Activated effector memory CD4-positive, alpha-beta T cell treated with Interleukin-2 at 50 U/mL for 16 hours (primary cell): Measurements from ENCODE around the gene HOXA2.

ENCODE experiments used
- DNase-seq: peaks from one replicate; pipeline ENCODE4 v3.0.0-alpha.2; 2020

Gene HOXA2

DNA sequence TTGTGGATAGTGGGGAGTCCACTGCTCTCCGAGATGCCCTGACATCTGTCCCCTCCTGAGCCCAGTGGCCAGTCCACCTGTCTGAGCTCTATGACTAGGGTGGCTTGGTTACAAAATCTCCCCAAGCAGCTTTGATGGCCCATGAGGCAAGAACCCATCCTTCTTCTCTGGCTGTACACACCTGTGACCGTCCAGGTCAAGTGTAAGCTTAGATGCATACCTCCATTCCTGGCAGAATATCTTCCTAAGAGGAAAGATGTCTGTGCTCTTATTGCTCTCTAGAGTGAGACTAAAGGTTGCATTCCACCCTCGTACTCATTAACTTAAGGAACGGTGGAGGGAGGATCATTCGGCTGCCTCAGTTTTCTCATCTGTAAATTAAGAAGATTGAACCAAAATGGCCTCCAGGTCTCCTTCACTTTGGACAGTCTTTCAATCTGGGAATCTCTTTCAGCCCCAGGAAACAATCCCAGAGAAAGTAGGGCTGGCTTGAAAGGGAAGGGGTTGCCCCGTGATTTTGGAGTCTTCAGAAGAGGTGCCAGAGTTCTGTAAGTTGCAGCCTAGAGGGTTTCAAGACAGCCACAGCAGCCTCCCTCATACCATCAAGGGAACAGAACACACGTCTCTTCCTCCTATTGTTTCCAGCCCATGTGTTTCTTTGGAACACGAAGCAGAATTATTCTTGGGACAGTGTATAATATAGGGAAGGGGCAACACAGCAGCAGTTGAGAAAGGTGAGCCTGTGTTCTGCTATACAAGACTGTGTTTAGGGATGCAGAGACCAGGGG lies 22.6 kb upstream of the HOXA2 start:
- DNase-seq, result no peak

DNA sequence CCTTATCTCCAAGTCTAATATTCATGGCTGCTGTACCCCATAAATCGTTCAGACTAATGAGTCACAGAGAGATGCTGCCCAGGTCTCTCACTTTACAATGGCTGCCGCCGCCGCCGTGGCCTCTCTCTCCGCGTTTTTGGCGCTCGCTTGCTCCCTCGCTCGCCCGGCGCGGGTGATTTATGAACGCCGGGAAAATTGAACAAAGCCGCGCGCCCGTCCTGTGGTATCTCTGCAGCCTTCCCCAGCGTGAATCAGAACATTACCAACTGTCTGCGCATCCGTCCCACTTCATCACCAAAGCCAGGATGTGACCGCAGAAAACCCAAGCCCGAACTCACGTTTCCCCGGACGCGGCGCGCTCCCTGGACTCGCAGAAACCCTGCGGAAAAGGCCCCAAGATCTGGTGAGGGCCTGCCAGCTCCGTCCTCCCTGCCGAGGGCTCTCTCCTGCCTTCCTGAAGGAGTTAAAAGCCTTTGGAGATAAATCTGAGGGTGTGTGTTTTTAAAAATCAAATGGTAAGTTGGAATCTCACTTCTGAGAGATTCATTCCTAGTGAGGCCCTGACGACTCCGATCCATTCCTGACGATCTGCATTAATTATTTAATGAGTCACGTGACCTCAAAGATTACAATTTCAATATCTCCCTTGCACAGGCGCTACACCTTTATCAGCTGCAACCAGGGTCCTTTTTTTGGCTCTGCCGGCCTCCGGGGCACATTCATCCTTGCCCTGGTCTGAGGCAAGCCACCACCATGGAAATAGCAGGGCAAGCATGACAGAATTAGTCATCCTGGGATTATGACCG lies 21.8 kb upstream of the HOXA2 start:
- DNase-seq, result no peak

DNA sequence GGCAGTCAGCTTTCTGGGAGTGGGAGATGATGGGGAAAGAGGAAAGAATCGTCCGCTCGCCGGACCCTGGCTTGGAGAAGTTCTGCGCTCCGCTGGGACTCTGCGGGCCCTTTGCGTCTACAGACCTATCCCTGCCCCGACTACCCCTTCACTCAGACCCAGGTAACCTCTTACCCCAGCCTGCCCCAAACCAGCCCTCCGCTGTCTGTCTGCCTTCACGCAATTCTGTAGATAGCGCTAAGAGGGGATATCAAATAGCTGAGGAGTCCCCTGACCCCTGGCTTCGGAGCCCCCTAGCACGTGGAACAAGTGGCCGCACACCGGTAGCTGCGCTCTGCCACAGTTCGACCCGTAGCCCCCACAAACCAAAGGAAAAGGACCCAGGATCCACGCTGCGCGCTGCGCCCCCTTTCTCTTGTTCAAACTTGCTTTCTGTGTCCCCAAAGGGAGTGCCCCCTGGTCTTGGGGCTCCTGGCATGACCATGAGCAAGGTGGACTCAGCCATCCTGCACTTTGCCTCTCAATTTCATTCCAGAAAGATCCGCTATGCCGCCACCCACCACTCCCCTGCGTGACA lies 21.1 kb upstream of the HOXA2 start:
- DNase-seq, result no peak

DNA sequence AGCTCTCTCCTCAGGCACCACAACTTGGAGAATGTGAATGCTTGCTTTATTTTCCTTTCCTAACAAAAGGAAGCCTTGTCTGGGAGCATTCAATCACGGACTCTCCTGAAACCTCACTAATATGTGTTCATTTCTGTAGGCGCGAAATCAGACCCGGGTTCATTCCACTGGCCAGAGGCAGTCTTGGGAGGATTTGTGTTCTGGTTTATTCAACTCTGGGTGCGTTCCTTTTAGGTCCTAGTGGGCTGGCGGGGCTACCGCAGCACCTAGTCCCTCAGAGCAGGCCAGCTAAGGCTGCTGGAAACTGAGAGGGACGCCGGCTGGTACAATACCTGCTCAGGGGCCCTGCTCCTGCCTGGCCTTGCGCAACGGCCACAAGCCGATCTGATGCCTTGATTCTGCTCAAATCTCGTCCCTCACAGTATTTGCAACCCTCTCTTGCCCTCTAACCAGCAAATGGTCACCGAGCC lies 20.6 kb upstream of the HOXA2 start:
- DNase-seq, result no peak

DNA sequence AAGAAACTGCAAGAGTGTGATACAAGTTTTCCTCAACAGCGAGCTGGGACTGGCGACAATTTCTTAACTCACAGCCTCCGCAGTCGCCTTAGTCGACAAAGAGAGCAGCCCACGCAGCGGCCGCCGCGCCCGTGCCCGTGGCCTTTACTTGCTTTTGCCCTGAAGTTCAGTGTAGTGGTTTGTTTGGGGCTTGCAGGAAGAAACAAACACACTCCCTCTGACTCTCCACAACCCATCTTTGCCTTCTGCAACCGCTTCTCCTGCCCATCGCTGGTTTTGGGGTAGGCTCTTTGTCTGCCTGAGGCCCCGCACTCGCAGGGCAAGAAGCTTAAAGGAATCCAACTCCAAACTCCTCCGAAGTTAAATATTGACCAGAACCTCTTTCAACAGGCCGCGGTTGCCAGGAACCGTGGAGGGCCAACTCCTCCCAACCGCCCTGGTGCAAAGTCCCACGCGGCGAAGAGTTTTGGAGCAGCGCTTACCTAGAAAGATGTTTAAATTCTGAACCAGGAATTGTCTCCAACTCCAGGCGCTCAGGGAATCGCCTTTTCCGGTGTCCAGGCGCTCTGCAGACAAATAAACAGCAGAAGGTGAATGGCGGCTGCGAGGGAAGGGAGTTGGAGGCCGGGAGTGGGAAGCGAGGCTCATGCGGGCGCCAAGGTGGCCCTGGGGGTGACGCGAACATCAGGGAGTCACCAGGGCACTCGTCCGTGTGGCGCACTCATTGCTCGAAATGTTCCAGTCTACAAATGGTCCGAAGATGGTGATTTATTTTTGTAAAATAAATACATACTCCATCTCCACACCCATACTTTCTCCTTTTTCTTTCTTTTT lies 19.8 kb upstream of the HOXA2 start:
- DNase-seq, result no peak

DNA sequence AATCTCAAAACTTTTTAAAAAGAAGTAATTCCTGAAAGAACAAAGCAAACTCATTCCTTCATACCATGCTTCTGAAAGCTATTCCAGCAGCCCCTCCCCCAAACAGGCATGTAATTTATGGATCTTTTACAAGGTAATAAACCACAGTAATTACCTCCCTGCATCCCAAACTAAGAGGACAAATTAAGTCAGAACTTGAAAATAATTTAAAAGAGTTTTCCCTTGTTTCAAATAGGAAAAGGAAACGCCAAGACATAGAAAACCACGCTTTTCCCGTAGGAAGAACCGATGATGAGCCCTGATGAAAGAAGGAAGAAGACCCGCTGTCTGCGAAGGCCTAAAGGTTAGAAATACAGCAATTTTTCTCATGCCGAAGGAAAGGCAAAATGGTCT lies 19.2 kb upstream of the HOXA2 start:
- DNase-seq, result no peak

DNA sequence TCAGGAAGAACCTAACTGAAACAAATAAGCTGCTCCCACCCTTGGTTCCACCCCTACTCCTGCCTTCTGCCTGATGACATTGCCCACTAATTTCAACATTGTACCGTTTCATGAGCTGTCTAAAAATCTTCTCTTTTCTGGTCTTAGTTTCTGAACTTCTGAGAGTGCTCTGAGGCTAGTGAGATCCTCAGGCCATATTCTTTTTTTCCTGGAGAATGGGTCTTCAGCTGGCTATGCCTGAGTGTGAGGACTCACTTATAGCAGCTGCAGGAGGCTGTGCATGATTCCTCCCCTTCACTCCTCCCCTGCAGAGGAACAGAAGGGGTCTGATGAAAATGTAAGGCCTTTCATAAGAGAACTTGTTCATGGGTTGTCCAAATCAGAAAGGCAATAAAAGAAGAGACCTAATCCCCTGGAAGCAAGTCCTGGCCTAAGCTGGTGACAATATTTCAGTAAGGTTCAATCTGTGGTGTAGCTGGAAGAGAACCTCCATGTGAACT lies 17.0 kb upstream of the HOXA2 start:
- DNase-seq, result no peak

GRCh38 chr7:27118580-27118979 lies 16.1 kb upstream of the HOXA2 start:
- DNase-seq, result no peak

- DNase-seq, result no peak
These were observed 15.5 kb upstream of the HOXA2 start for GRCh38 chr7:27117887-27118491.

- no peak for DNase-seq
These were observed 14.7 kb upstream of the HOXA2 start for GRCh38 chr7:27116962-27117886.

DNA sequence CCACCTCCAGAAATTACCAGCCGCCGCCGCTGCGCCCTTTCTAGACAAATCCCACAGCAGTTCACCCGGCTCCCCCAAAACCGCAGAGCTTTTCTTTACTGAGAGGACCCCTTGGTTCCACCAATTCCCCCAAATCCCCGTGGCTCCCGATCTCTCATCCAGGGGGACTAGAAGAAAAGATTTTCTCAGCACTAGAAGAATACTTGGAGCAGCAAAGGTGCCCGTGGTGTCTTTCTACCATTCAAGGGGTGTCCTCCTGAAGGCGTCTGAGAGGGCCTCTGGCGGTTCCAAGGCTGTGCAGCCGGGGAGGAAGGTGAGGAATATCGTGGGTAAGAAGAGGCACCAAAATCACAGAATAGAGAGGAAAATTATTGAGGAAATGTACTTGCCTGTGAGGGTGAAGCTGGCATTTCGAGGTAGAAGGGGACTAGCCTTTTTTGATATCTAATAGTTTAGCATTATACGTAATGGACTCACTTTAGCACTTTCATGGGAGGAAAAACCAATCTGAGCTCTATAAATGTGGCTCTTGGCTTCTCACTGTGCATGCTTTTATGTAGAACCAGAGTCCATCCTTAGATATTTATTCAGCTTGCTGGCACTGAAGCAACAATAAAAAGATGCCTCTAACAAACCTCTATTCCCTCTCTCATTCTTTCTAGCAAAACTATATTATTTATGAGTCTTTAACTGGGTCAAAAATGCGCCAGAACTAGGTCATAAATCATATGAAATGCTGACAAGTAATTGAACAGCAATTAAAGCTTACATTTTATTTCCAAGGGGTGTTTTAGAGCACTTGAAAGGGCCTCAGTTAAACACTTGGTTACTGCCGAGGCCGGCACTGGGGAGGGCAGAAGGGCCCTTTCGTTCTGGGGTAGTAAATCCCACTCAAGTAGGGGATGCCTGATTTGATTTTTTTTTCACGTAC lies 13.8 kb upstream of the HOXA2 start:
- no peak for DNase-seq

DNA sequence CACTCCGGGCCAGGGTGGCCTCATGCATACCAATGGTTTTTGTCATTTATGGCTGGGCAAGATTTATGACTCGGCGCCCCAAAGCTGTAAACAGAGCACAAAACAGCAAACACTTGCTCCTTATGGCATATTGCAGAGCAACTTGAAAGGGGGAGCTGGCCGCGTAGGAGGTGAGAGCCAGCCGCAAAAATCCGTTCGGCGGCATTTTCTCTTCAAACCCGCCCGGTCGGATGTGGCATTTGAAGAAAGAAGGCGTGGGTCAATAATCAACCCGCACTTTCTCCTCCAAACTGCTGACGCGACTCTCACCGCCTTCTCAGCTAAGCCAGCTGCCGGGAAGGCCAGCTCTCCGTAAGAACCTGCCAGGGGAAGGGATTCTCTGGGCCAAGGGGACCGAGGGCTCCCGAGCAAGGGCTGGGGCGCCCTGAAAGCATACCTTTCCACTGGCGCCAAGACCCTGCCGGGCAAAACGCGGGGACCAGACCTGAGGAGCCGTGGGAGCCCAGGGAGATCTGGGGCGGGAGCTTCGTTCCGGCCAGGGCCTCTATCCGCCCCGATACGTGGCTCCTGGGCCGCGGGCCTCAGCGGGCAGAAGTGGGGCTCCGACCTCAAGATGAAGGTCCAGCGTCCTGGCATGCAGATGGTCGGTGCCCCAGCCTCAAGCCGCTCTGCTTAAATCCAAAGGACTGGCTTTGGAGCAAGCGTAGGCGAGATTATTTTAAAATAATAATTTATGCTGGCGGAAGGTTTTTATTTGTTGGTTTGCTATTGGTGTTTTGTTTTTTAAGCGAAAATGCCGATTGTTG lies 12.9 kb upstream of the HOXA2 start:
- no peak for DNase-seq

DNA sequence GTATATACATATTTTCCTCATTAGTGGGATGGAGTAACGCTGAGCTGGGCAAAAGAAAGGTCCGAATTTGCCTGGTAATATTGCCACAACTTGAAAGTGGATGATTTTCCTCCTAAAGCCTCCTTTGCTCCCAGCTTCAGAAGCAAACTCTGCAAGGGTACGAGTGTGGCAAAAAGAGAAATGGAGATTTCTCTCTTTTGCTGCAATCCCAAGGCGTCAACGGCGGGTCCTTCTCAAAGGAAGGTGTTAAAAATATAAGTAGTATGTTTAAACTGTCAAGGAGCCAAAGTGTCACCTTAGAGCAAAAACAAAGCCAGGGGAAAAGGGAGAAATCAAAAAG lies 12.4 kb upstream of the HOXA2 start:
- no peak for DNase-seq

DNA sequence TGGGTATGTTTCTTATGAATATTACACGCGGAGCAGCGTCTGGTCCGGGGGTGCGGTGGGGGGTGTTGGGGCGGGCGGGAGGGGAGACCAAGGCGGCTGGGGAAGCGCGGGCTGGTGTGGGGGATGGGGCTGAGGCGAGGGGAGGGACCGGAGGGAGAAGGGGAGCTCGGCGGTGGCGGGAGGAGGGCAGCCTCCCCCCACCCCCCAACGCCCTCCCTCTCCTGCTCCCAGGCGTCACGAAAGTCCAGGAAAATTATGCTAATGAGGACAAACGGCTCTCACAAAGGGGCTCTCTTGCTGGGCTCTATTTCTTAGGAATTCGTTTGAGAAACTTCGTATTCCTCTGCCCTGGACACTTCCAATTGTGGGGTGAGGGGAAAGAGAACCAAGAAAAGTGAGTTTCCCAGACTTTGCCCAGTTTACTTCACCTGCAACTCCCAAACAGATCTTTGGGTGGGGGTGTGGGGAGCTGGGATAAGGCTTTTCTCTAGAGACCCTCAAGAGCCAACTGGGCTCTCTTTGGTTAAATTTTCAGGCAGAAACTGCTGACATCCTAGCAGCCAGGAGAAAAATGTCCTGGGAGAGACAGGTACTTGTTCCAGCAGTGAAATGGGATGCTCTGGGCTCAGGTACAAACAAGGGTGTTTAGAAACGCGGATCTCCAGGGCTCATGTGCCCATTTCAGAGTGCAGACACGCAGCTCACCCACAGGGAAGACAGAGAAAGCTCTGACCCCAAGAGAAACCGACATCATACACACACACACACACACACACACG lies 11.7 kb upstream of the HOXA2 start:
- no peak for DNase-seq

DNA sequence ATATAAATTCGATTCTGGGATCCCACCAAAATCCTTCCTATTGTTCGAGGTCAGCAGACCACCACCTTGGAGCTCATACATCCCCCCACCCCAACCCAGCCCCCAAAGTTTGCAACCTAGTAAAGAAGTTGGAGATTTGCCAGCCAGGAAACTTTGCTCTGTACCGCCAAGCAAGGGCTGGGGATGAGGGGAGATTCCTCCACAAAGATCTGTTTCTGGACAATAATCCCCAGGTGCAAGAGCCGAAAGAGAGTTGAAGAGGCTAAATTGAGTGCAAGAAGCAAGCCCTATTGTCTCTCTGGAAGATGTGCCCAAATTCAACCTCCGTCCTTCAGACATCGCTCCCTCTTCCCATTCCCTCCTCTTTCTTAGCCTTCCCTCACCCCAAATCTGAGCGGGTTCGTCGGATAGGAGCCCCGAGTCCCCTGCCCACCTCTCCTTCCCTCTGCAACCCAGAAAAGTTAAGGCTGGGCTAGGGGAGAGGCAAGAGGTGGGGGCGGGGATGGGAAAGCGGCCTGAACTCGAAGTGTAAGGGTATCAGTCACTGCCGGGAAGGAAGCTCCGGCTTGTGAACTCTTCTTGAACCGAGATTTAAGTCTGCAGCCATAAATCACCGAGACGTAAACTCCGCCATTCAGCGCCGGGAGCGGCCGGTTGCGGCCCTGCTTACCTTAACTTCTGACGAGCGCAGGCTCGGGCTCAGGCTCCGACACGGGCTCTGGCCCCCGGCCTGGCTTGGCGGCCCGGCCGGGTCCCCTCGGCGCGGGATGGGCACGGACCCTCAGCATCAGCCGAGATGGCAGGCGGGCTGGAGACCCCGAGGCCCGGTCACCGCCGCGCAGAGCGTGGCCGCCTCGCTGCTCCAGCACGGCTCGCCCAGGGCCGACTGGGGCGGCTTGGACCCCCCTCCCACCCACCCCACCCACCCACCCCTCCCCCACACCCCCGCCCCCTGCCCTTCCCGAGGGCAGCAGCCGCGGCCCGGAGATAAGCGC lies 10.8 kb upstream of the HOXA2 start:
- no peak for DNase-seq

- no peak for DNase-seq
These were observed 9.9 kb upstream of the HOXA2 start for GRCh38 chr7:27112361-27112760.

DNA sequence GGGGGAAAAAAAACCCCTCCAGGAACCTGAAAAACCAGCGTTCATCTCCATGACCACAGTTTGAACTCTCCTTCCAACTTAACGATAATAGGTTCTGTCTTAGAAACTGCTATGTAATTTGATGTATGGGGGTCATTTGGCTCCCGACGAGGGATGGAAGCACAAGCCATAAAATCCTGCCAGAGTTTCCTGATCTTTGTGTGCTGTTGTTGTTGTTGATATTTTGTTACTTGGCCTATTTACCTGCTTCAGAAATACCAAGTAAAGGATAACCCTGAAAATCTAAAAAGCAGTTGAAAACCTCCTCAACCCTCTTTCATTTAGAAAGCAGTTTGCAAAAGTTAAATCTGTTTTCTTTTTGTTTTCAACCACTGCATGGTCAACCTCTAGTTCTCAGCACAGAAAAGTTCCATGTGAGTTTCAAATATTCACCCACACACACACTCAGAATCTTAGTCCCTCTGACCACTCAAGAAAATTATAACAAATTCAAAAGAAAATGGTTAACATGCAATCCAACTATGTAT lies 9.3 kb upstream of the HOXA2 start:
- no peak for DNase-seq
